GM10266 (cell line): ENCODE results near the gene LTC4S.
A peak's percentile ranks its signal among the peaks of the same experiment; 100 is the strongest.

ENCODE experiments used
- DNase-seq: peaks from one replicate; pipeline ENCODE4 v3.0.0; 2012; ENCODE audit errors: extremely low spot score
- CTCF ChIP-seq: IDR thresholded peaks from 2 replicates; pipeline ENCODE4 v1.5.1; 2012; ENCODE audit warnings: mild to moderate bottlenecking, low read depth; ENCODE audit not compliant: control insufficient read depth, insufficient read depth; ENCODE audit errors: missing control alignments

The LTC4S gene

GRCh38 chr5:179800071-179800695 lies 6.4 kb downstream of the LTC4S start:
- peak; percentile 21 for DNase-seq
- no peak for TF ChIP-seq CTCF

GRCh38 chr5:179800696-179801201 lies 7.0 kb downstream of the LTC4S start:
- TF ChIP-seq CTCF: no peak
- DNase-seq: no peak

- TF ChIP-seq CTCF: peak; percentile 69
- DNase-seq: peak; percentile 83
Observed at GRCh38 chr5:179801304-179802206, 7.8 kb downstream of the LTC4S start.

- DNase-seq: no peak
- TF ChIP-seq CTCF: no peak
Observed at GRCh38 chr5:179802207-179802883, 8.6 kb downstream of the LTC4S start.

- DNase-seq: no peak
- TF ChIP-seq CTCF: no peak
Observed at GRCh38 chr5:179802950-179803562, 9.3 kb downstream of the LTC4S start.

- DNase-seq: peak; percentile 67
- no peak for TF ChIP-seq CTCF
Observed at GRCh38 chr5:179803651-179804554, 10.1 kb downstream of the LTC4S start.
